ENCODE results near the gene CCDC102A.
A peak's percentile ranks its signal among the peaks of the same experiment; 100 is the strongest.
"Not testable (repeated sequence)": the region's sequence is repeated elsewhere in the genome, so short reads cannot be mapped to it uniquely, and the experiment has no call there.

CCDC102A gene

DNA sequence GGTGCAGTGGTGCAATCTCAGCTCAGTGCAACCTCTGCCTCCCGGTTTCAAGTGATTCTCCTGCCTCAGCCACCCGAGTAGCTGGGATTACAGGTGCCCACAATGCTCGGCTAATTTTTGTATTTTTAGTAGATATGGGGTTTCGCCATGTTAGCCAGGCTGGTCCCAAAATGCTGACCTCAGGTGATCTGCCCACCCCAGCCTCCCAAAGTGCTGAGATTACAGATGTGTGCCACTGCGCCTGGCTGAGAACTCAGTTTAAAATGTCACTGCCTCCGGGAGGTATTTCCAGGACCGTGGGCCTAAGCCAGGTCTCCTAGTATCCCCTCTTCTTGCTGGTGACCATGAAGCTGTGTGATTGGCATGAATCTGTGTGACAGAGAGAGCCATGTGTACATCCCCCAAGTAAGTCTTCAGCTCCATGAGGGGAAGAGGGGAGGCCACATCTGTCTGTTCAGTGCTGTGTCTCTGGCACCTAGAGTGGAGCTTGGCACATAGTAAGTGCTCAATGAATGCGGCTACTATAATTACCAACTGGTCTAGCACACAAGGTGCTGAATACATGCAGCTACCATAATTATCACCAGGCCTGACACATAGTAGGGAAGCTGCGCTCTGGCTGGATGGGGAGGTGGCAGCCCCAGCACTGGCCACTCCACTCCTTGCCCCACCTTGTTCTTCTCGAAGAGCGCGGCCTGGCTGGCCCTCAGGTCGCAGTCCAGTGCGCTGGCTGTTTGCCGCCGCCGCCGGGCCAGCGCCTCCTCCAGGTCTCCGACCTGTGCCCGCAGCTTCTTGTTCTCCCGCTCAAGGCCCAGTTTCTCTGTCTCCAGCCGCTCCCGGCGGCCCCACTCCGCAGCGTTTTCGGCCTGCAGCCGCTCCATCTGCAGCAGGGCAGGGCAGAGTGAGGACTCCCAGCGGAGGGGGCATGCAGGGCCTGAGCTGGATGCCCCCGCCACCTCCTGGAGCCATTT lies 18.7 kb downstream of the CCDC102A start:
- DNase-seq: no peak

DNA sequence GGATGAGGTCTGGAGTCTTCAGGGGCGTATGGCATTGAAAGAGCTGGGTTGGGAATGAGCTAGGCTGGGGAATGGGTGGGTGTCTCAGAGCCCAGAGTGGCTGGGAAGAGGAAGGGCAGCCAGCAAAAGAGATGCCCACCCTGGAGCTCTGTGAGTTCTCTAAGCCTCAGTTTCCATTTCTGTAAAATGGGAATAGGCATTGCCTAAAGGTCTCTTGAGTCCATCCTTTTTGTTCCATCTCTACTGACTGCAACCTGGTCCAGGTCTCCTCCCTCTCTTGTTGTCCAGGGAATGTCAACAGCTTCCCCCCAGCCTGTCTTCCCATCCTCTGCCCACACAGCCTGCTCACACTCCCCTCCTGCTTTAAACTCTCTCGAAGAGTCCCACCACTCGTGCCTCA lies 19.6 kb downstream of the CCDC102A start:
- DNase-seq: no peak

DNA sequence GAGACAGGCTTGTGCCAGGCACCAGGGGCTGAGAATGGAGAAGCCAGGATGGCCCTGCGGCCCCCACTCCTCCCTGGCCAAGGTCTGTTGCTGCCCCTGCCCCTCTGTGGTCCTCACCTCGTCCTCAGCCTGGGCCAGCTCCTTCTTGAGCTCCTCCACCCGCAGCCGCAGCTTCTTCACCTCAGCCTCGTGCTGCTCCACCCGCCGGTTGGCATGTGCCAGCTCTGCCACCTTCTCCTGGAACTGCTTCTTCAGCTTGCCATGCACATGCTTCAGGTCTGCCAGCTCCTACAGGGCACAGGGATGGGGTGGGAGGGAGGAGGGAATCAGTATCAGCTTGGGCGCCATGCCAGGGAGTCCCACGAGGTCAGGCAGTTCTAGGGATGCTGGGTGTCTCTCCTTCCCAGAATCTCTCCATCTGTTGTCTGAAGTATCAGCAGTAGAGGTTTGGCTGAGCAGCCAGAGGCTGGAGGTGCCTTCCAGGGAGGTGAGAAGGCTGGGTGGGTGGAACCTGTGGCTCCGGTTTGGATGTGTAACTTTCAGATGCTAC lies 20.1 kb downstream of the CCDC102A start:
- DNase-seq: no peak

DNA sequence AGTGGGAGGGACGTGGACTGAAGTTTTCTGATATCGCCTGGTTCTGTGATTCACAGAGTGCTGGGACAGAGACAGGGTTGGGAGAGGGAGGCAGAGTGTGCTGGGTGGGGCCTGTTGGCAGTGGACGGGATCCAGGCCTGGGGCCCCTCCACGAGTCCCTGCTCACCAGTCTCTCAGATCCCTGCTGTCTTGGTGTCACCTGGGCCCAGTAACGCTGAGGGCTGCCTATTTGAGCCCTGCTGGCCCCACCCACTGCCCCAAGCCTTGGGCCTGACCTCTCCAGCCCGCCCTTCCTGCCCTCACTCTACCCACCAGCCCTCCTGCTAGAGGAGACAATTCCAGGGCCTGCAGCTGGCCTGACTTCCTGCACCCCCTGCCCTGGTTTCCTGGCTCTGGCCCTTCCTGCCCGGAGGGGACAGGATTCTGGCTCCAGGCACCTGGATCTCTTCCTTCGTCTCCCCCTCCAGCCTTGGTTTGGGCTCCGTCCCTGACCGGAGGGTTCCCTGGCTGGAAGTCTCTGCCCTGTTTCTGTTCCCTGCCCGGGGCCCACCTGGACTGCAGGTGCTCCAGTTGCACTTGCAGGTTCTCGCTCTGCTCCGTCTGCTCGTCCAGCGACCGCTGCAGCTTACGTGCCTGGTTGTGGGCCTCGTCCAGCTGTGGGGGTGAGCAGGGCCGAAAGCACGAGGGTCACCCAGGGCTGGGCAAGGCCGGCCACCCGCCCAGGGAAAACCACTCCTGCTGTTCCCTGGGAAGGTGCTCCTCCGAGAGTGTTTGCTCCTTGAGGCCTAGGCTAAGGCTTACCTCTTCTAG lies 21.4 kb downstream of the CCDC102A start:
- no peak for DNase-seq

DNA sequence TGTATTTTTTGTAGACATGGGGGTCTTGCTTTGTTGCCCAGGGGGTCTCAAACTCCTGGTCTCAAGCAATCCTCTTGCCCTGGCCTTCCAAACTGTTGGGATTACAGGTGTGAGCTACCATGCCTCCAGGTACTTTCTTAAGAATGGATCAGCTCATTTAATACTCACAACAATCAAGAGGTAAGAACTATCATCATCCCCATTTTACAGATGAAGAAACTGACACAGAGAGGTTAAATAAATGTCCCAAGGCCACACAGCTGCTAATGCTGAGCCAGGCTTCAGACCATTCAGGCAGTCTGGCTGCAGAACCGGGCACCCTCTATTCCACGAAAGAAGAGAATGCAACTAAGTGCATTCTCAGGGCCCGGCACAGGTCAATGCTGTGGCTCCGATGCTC lies 22.0 kb downstream of the CCDC102A start:
- no peak for DNase-seq

DNA sequence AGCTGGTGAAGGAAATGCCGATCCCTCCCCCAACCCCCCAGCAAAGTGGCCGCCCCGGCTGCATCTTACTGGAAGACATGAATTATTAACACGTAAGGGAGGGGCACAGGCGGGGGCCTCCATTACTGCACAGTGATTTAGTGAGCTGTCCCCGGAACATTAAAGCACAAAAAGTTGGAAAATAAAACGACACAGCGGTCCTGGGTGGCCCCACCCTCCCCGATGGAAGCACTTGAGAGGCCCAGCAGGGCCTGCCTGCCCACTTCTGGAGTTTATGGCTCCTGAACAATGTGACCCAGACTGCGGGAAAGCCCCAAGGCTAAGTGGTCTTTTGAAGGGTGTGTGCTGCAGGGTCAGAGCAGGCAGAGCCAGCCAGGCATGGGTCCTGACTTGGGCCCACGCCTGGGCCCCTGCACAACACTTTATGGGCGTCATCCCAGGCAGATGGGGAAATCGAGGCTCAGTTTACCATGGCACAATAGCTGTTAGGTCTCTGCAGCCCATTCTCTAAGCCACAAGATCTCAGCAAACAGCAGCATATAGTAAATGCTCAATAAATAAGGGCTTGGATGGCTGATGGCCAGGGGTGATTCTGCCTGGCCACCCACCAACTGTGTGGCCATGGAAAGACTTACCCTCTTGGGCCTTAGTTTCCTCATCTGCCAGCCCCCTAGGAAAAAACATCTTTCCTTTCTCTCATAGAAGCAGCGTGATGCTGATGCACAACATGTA lies 22.8 kb downstream of the CCDC102A start:
- DNase-seq: no peak

DNA sequence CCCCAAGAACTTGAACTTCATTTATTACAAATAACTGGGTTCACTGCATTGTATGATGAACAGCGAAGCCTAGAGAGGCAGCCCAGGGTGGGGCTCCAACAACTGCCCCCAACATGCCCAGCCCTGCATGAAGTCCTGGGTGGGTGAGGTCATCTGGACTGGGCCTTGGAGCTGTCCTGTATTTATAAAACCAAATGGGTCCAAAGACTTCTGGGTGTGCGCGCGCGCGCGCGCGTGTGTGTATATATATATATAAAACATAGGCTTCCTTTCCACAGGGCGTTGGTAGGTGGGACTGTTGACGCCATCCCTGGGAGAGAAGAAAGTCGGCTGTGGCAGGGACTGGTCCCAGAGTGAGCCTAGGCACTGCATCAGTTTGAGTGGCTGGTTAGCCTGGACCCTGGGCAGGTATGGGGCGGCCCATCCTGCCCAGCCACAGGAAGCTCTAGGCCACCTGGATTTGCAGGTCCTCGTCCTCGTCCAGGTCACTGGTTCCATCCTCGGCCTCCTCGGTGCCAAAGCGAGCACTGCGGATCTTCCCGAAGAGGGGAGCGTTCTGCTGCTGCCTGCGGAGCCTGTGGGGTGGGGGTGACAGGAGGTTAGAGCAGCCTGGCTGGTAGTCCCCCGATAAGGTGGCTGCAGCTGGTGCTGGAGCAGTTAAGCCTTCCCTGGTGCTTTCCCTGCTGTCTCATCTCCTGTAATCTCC lies 23.9 kb downstream of the CCDC102A start:
- DNase-seq: no peak

DNA sequence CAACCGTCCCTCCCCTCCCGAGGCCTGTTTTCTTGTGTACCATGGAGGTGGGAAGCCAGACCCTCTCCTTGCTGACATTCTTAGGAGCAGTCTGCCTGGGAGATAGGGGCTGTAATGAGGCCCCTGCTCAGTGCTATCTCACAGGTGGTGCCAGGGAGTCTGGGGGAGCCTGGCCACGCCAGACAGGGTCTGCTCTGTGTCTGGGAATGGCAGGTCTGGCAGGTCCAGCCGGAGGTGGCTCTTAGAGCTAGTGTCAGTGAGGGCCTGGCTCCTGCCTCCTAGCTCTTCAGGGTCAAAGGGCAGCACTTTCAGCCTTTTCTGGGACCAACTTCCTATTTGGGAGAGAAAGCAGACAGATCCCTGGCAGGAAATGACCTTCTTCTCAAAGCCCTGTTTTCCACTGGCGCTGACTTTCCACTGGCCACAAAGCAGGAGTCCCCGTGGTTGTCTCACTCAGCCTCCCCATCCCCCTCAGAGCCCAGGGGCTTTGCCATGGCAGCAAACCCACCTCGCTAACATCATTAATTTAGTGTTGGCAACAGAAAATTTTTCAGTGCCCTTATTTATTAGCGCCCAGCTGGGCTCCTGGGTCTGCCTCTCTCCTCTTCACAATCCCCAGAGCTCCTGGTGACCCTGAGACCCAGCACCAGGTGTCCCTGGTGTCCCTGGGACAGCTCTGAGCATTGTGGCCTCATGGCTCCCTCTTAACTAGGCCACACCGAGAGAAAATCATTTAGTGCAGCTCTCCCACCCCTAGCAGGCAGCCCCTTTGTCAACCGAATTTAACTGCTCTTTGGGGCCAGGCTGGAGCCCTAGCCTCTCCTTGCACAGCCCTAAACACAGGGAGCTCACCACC lies 26.1 kb downstream of the CCDC102A start:
- no peak for DNase-seq

DNA sequence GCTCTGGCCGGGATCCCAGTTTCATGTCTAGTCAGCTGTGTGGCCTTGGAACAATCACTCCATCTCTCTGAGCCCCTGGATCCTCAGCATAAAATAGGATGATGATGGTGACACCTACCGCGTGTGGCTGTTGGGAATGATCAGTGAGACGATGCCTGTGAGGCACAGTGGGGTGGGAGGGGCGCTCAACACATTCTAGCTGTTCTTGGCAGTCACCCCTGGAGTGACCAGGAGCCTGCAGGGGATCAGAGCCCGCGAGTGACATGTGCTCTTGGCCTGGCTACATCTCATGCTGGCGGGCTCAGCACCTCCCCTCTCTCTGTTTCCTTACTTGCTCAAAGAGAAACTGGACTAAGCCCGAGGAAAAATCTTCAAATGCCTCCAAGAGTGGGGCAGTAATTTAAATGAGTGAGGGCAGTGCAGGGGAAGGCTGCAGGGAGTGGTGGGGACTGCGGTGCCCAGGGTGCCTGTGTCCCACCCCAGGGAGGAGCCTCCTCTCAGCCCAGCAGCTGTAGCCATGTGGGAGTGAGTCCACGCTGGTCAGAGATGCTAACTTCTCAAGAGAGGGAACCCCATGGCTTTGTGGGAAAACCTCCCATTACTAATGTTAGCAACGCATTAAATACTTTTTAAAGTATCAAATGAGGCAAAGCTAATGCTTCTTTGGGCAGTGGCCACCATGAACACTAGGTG lies 27.0 kb downstream of the CCDC102A start:
- no peak for DNase-seq

DNA sequence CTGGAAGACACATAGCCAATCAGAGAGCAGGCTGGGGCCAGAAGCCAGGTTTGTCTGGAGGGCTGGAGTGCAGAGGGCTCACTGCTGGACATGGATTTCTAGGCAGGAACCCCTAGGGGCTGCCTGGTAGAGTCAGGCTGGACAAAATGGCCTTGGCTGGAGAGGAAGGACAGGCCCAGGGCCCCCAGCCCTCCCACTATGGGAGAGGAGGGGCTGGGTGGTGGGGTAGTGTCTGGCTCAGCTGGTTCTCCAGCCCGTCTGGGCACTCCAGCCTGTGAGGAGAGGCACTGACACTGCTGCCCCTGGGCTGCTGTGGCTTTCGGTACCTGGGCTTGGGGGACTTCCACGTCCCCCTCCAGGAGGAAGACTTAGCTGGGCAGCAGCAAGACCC lies 28.3 kb downstream of the CCDC102A start:
- no peak for DNase-seq

DNA sequence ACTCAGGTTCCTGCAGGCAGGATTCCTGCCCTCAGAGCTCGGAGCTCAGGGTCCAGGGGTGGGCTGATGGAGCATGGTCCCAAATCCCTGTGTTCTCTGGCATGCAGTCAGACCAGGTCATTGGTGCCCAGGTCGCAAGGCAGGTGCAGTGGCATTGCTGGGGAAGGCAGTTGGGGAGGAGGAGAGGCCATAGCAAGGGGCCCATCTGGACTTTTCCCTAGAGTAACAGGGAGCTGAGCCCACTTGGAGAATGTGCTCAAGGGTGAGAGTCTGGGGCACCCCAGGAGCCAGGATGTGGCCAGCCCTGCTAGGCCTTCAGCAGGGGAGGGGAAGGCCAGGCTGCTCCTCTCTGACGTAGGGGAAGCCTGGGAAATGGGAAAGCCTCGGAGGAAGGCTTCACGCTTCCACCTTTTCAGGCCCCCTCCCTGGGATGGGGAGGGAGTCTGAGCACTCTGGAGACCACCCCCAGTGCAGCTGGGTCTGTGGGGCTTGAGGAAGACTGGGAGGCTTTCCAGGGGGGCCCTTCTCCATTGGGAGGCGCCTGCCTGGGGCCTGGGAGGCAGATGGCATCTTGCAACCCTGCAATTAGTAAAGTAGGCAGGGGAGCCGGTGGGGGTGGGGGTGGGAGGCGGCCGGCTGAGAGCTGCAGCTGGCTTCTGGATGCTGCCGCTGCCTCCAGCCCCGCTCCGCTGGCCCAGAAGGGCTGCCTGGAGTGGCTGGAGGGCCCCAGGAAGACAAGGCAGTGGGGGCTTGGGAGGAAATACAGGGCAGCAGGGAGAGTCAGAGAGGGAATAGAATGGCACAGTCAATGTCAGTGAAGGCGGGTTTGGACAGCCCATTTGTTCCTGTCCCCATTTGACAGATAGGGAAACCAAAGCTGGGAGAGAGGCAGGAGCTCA lies 29.0 kb downstream of the CCDC102A start:
- peak; percentile 68 for DNase-seq

DNA sequence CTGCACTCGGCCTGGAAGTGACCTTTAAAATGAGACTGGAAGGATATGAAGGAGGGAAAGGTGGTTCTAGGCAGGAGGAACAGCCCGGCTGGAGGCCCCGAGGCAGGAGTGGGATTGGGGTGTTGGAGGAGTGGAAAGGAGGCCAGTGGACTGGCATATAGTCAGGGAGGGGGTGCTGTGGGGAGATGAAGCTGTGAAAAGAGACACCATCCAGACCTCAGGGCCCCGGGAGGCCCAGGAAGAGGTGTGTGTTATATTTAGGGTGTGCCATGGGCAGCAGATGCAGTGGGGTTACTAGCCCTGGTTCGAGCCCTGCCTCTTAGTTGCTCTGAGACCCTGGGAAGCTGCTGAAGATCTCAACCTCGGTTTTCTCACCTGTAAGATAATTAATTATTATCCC lies 31.2 kb downstream of the CCDC102A start:
- DNase-seq: no peak

DNA sequence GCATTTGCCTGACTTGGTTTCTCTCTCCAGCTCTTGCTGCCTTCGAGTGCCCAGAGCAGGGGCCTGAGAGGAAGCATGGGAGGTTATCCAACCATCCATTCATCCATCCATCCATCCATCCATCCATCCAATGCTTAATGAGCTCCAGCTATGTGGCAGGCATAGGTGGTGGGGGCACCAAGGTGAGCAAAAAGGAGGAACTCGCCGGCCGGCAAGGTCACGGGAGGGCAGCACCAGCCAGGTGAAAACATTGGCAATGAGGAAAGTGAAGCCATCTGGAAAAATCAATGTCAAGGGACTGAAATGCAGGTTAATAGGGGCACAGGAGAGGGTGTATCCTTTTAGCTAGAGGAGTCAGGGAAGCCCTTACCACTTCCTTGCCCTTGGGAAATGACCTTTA lies 31.9 kb downstream of the CCDC102A start:
- no peak for DNase-seq

DNA sequence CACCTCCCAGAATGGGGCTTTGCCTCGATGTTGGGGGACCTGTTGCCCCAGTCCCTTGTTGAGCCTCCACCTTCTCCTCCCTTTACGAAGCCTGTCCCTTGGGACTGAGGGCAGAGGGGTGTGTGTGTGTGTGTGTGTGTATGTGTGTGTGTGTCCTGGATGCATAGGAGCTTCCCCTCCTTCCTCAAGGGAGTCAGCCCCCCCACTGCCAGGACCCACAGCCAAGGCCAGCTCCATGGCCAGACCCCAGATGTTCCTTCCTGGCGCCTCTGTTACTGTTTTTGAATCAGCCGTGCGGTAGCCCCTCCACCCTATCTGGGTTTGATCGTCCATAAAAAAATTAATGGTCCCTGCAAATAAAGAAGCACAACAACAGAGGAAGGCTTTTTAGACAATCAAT lies 32.4 kb downstream of the CCDC102A start:
- no peak for DNase-seq

DNA sequence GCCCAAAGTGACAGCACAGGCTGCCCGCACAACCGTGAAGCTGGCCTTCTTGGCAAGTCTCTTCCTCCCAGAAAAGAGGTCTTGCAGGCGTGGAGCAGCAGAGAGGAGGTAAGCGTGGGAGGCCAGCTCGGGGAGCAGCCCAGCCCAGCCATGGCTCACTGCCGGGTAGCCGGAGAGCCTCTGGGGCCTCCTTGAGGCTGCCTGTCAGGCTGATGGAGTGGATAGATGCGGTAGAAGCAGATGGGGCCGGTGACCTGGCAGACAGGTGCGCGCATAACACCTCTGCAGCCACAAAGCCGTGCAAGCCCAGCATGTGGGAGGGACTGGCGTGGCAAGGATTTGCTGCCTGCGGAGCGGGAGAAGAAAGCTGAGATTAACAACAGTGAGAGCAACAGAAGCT lies 33.0 kb downstream of the CCDC102A start:
- peak; percentile 50 for DNase-seq

DNA sequence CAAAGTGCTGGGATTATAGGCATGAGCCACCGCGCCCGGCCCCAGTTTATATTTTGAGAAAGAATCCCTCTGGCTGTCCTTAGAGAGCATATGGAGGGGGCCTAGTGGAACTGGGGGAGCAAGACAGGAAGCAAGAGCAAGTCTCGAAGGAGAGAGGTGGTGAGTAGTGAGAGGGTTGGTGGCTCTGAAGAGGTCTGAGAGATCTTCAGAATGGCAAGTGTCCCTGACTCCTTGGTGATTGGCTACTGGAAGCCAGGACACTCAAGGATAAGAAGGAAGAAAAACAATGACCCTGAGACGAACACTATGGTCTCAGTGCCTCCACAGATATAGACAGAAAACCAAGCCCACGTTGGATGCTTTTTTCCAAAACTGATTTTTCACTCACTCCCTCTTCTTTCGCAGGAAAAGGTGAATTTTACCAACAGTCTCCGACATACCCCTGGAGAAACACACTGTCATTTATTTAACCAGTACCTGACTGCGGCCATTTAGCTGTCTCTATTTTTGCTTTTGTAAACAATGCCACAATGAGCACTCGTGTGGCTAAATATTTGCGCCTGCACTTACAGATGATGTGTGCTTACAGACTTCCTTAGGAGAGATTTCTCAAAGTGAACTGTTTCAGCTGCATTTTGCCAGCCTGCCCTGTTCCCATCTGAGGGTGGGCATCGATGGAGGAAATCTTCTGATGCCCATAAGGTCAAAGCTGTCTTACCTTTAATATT lies 34.2 kb downstream of the CCDC102A start:
- DNase-seq: no peak

DNA sequence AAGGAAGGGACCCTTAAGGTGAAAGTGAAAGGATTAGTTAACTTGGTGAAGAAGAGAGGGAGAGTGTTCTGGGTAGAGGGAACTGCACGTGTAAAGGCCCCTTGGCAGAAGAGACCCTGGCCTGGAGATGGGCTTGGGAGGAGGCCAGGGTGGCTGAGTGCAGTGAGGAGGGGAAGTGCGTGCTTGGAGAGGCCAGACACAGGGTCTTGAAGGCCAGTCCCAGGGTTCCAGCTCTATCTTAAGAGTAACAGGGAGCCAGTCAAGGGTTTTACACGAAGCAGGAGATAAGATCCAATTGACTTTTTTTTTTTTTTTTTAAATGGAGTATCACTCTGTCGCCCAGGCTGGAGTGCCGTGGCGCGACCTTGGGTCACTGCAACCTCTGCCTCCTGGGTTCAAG lies 34.9 kb downstream of the CCDC102A start:
- no peak for DNase-seq

DNA sequence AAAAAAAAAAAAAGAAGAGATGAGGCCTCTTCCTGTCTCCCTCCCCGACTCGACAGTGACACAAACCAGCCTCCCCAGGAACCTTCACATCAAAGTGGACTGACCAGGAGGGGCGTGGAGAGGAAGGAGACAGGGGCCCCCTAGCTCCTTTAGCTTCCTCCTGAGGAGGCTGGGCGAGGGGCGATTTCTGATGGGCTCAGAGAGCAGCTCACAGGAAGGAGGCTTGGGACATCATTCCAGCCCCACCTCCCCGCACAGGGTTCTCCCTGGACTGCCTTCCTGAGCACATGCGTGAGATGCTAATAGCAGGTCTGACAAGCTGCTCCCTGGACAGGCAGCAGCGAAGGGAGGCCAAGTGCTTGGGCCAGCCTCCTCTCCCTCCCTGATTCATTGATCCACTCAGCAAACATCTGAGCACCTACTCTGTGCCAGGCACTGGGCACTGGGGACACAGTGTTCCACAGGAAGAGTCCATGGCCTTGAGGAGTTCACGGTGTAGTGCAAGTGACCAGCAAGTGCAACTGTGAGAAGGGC lies 35.7 kb downstream of the CCDC102A start:
- DNase-seq: no peak

DNA sequence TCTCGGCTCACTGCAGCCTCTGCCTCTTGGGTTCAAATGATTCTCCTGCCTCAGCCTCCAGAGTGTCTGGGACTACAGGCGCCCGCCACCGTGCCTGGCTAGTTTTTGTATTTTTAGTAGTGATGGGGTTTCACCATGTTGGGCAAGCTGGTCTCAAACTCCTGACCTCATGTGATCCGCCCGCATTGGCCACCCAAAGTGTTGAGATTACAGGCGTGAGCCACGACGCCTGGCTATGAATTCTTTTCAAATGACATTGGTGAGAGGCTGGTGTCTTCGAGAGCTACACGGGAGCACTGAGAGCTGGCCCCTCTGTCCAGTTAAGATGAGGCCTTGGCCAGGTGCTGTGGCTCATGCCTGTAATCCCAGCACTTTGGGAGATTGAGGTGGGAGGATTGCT lies 36.4 kb downstream of the CCDC102A start:
- DNase-seq: not testable (repeated sequence)
